Keratinocyte (primary cell): ENCODE results near the gene KRT5. TPM values are rescaled to one million over a fixed set of nuclear protein-coding genes. Genes with fewer than 3 reads are reported as not detected.

Experiments
- DNase-seq: peaks from one replicate; pipeline ENCODE4 v3.0.0-alpha.2; 2011; ENCODE audit warnings: low read depth, missing footprints, low spot score
- FAIRE-seq: peaks from 2 replicates; lab custom pipeline; 2011; peaks lifted over from hg19 to GRCh38; lab: Jason Lieb, UNC
- H2AFZ ChIP-seq: 2 replicates; pipeline ENCODE4 v1.6.0; 2012; ENCODE audit warnings: low read length, control low read depth, inconsistent platforms; ENCODE audit not compliant: control insufficient read depth
- H3K27ac ChIP-seq: 2 replicates; pipeline ENCODE4 v1.5.1; 2011; ENCODE audit warnings: low read length; ENCODE audit not compliant: control insufficient read depth, insufficient read depth
- H3K27me3 ChIP-seq: 3 replicates; pipeline ENCODE4 v1.6.0; 2011; ENCODE audit warnings: low read length; ENCODE audit not compliant: control insufficient read depth, insufficient read depth; ENCODE audit errors: extremely low read depth
- H3K36me3 ChIP-seq, 2 experiments: 2 replicates in 1 of 2; 3 replicates in 1 of 2; pipeline ENCODE4 v1.5.1; 2011; ENCODE audit warnings: low read length in 2 of 2, mild to moderate bottlenecking in 1 of 2; ENCODE audit not compliant: control insufficient read depth in 2 of 2, insufficient read depth in 2 of 2; ENCODE audit errors: extremely low read depth in 1 of 2
- H3K4me1 ChIP-seq: 3 replicates; pipeline ENCODE4 v1.5.1; 2011; ENCODE audit warnings: low read length; ENCODE audit not compliant: control insufficient read depth, insufficient read depth; ENCODE audit errors: extremely low read depth
- H3K4me2 ChIP-seq: 3 replicates; pipeline ENCODE4 v1.6.0; 2011; ENCODE audit warnings: low read depth, low read length; ENCODE audit not compliant: control insufficient read depth, insufficient read depth; ENCODE audit errors: extremely low read depth
- H3K4me3 ChIP-seq, 3 experiments: fragments of 200-600 bp in 1 of 3; sonication (generic) in 1 of 3; 2 replicates in 2 of 3; 3 replicates in 1 of 3; pipeline ENCODE4 v1.5.1; 2011 to 2016; ENCODE audit warnings: low read length in 3 of 3, mild to moderate bottlenecking in 3 of 3, control low read depth in 2 of 3, inconsistent platforms in 1 of 3, low read depth in 1 of 3, mixed read lengths in 1 of 3, mixed run types in 1 of 3, moderate library complexity in 1 of 3; ENCODE audit not compliant: control insufficient read depth in 2 of 3, insufficient read depth in 2 of 3; ENCODE audit errors: extremely low read depth in 1 of 3
- H3K79me2 ChIP-seq: 2 replicates; pipeline ENCODE4 v1.6.0; 2012; ENCODE audit warnings: low read length; ENCODE audit not compliant: control insufficient read depth, insufficient read depth
- H3K9ac ChIP-seq: 3 replicates; pipeline ENCODE4 v1.6.0; 2011; ENCODE audit warnings: low read length; ENCODE audit not compliant: control insufficient read depth, insufficient read depth; ENCODE audit errors: extremely low read depth
- H3K9me1 ChIP-seq: 3 replicates; pipeline ENCODE4 v1.6.0; 2011; ENCODE audit warnings: low read length; ENCODE audit not compliant: control insufficient read depth, insufficient read depth; ENCODE audit errors: extremely low read depth
- H3K9me3 ChIP-seq: 2 replicates; pipeline ENCODE4 v1.5.1; 2012; ENCODE audit warnings: low read depth, low read length; ENCODE audit not compliant: control insufficient read depth
- H4K20me1 ChIP-seq: 3 replicates; pipeline ENCODE4 v1.6.0; 2011; ENCODE audit warnings: low read length; ENCODE audit not compliant: control insufficient read depth, insufficient read depth; ENCODE audit errors: extremely low read depth
- CTCF ChIP-seq, 3 experiments: IDR thresholded peaks in 1 of 3; conservative IDR thresholded peaks in 1 of 3; optimal IDR thresholded peaks in 1 of 3; 2 replicates in 2 of 3; 3 replicates in 1 of 3; pipeline versions ENCODE3 to v1.5.1; 2011; ENCODE audit warnings: low read length in 3 of 3, mild to moderate bottlenecking in 3 of 3, moderate library complexity in 2 of 3, control low read depth in 1 of 3, inconsistent platforms in 1 of 3; ENCODE audit not compliant: insufficient read depth in 2 of 3; ENCODE audit errors: extremely low read depth in 1 of 3
- EZH2 ChIP-seq: IDR thresholded peaks from one replicate; pipeline ENCODE4 v1.6.1; 2012; ENCODE audit warnings: inconsistent platforms, mild to moderate bottlenecking, low read length, moderate library complexity
- dilution Hi-C: fragments of 300-500 bp; cut with MboI; formaldehyde crosslinking; loops from one replicate; pipeline ENCODE4 v1.7.0; 2020; ENCODE audit warnings: low sequenced_read_pairs; ENCODE audit not compliant: extremely low pct_ligation_motif_present
- polyA plus RNA-seq, 5 experiments: library from polyadenylated mRNA; depleted of rRNA in 3 of 5; stranded (reverse) in 3 of 5; stranded (forward) in 1 of 5; unstranded in 1 of 5; fragments of >200 nt; gene quantifications; 1 replicate in 1 of 5; 2 replicates in 3 of 5; 3 replicates in 1 of 5; pipeline versions ENCODE4 v1.2.1 to v1.2.3, GENCODE V29; 2011 to 2012; ENCODE audit warnings: missing spikeins in 2 of 5, low read depth in 1 of 5, low replicate concordance in 1 of 5

KRT5 gene
- polyA plus RNA-seq, 1 donor (not counting 4 experiments of a cell fraction or from before 2014, with no cell fraction given): 15,814 TPM

- Histone ChIP-seq H2AFZ (no peak overlapping the region), H3K9me1 (no peaks in the 10 kb centered on the region), H3K9me3 (no peaks in the 10 kb centered on the region), H3K4me3 (no peak overlapping the region), H3K79me2 (no peaks in the 10 kb centered on the region), H3K27me3 (peaks cover 2% of the 10 kb centered on the region), H4K20me1 (no peaks in the 10 kb centered on the region), H3K4me1 (no peaks in the 10 kb centered on the region), H3K36me3 (no peaks in the 10 kb centered on the region), H3K4me2 (no peak overlapping the region), H3K27ac (no peak overlapping the region), H3K9ac (no peak overlapping the region)
- FAIRE-seq: no peak
- DNase-seq: no peak
- peak; percentile 39 to 50 (median 41) for TF ChIP-seq CTCF (optimal IDR thresholded peaks at IDR 0.05 in 1 of 3, IDR thresholded peaks at IDR 0.05 in 1 of 3, conservative IDR thresholded peaks at IDR 0.05 in 1 of 3; ENCODE audit: extremely low read depth in 1 of 3, insufficient read depth in 2 of 3, low read length in 3 of 3)
- no peak for TF ChIP-seq EZH2
- dilution Hi-C loops: no loop called here
Observed at GRCh38 chr12:52561880-52562449, 41.8 kb upstream of the KRT5 start.

GRCh38 chr12:52559979-52560378 is 39.8 kb upstream of the KRT5 start:
- Histone ChIP-seq H3K9me1 (no peaks in the 10 kb centered on the region), H3K9me3 (no peaks in the 10 kb centered on the region), H2AFZ (no peak overlapping the region), H3K27ac (no peak overlapping the region), H4K20me1 (no peaks in the 10 kb centered on the region), H3K4me1 (no peaks in the 10 kb centered on the region), H3K4me3 (no peak overlapping the region), H3K36me3 (no peaks in the 10 kb centered on the region), H3K4me2 (no peak overlapping the region), H3K27me3 (peaks cover 2% of the 10 kb centered on the region), H3K9ac (no peak overlapping the region), H3K79me2 (no peaks in the 10 kb centered on the region)
- dilution Hi-C loops: no loop called here
- TF ChIP-seq CTCF (optimal IDR thresholded peaks at IDR 0.05 in 1 of 3, IDR thresholded peaks at IDR 0.05 in 1 of 3, conservative IDR thresholded peaks at IDR 0.05 in 1 of 3; ENCODE audit: extremely low read depth in 1 of 3, insufficient read depth in 2 of 3, low read length in 3 of 3) (no peak), EZH2 (no peak)
- FAIRE-seq (no peak), DNase-seq (no peak)
